GM12864 (cell line): Measurements from ENCODE around the gene DCC.
A peak's percentile ranks its signal among the peaks of the same experiment; 100 is the strongest.

ENCODE experiments used
- DNase-seq: peaks from one replicate; pipeline ENCODE4 v3.0.0-alpha.2; 2011; ENCODE audit warnings: low read depth
- H3K4me3 ChIP-seq: 2 replicates; pipeline ENCODE4 v1.5.1; 2011; ENCODE audit warnings: mild to moderate bottlenecking, low read depth, low read length, control low read depth
- CTCF ChIP-seq: IDR thresholded peaks from 2 replicates; pipeline ENCODE4 v1.5.1; 2011; ENCODE audit warnings: low read depth, mild to moderate bottlenecking, moderate library complexity, low read length, control low read depth, inconsistent platforms; ENCODE audit errors: missing control alignments

The DCC gene

GRCh38 chr18:52339891-52340371 lies at the start of gene DCC:
Gene DCC (plus strand): TSS chr18:52340197. CDS start chr18:52340788, 591 bp downstream.
- peak; percentile 35 for TF ChIP-seq CTCF
- no peak within 1 kb of the TSS for H3K4me3 ChIP-seq
- DNase-seq, result no peak

- DNase-seq, result no peak
- no peak overlapping the region for H3K4me3 ChIP-seq
- no peak for TF ChIP-seq CTCF
Measured at GRCh38 chr18:52310651-52311050, 29.3 kb upstream of the DCC start.

GRCh38 chr18:52311331-52311730 lies 28.7 kb upstream of the DCC start:
- no peak for DNase-seq
- H3K4me3 ChIP-seq, result no peak overlapping the region
- no peak for TF ChIP-seq CTCF

GRCh38 chr18:52312346-52312745 lies 27.7 kb upstream of the DCC start:
- DNase-seq, result no peak
- no peak overlapping the region for H3K4me3 ChIP-seq
- TF ChIP-seq CTCF, result no peak

- TF ChIP-seq CTCF, result no peak
- H3K4me3 ChIP-seq, result no peak overlapping the region
Measured at GRCh38 chr18:52313213-52313612, 26.8 kb upstream of the DCC start.

GRCh38 chr18:52319424-52319983 lies 20.5 kb upstream of the DCC start:
- no peak for DNase-seq
- no peak for TF ChIP-seq CTCF
- no peak overlapping the region for H3K4me3 ChIP-seq

More at GRCh38 chr18:52313213-52313612, 26.8 kb upstream of the DCC start:
- DNase-seq, result no peak

- no peak overlapping the region for H3K4me3 ChIP-seq
- no peak for DNase-seq
- TF ChIP-seq CTCF, result no peak
Measured at GRCh38 chr18:52322307-52322706, 17.7 kb upstream of the DCC start.
